Measurements from ENCODE around the gene MARCHF2. TPM values are rescaled to one million over a fixed set of nuclear protein-coding genes. Genes with fewer than 3 reads are reported as not detected.

The MARCHF2 gene
- total and polyA plus RNA-seq, 9 of the 15 experiments (the other 6 are each of a cell fraction or from before 2014, with no cell fraction given): 0.39 to 6.4 (median 2.2) TPM

DNA sequence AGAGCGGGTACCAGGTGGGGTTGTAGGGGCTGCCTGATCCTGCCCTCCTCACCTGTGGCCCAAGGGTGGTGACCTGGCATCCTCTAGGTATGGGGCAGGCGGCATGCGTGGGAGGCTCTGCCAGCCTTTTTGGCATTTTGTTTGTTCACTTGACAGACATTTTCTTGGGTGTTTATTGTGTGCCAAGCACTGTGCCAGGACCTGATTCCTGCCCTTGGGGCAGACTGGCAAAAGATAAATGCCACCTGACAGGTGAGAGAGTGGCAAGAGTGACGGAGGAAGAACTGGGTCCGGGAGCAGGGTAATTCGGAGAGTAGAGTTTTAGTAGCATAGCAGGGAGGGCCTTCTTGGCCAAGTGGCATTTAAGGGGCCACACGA lies 16.9 kb upstream of the MARCHF2 start:
- Histone ChIP-seq H3K27me3 (ENCODE audit: control insufficient read depth in 2 of 2, insufficient read depth in 2 of 2, low read length in 2 of 2) (no peaks in the 10 kb centered on the region), H3K9me1 (ENCODE audit: control insufficient read depth, insufficient read depth, low read length) (peaks cover 9% of the 10 kb centered on the region), H3K9me3 (replicated peaks; ENCODE audit: control insufficient read depth, insufficient read depth, low read depth, low read length) (no peaks in the 10 kb centered on the region), H3K27ac (ENCODE audit: extremely low read depth, low read depth, low read length) (no peak overlapping the region), H3K4me1 (replicated peaks in 1 of 2; ENCODE audit: control insufficient read depth in 2 of 2, insufficient read depth in 2 of 2, low read length in 2 of 2) (peaks cover 19 to 64% of the 10 kb centered on the region in 2 experiments; a peak in 4 of 5 replicates), H2AFZ (ENCODE audit: low read depth, low read length) (no peak overlapping the region), H3K79me2 (ENCODE audit: control insufficient read depth, insufficient read depth, low read length) (peaks cover 54% of the 10 kb centered on the region), H3K9ac (ENCODE audit: insufficient read depth in 1 of 2, low read depth in 2 of 2, low read length in 2 of 2) (0 out of 4 replicates have a peak overlapping the region, but pooled peaks of 1 of the 2 experiments have one; percentile 7), H3K4me2 (ENCODE audit: insufficient read depth, low read length) (peak overlapping the region; percentile 28; the same call in 1 of the 2 replicates), H3K4me3 (no peak overlapping the region), H3K36me3 (ENCODE audit: control insufficient read depth, insufficient read depth, low read length) (peaks cover 11% of the 10 kb centered on the region; the same call in 1 of the 3 replicates), H4K20me1 (replicated peaks; ENCODE audit: control insufficient read depth, insufficient read depth, low read length) (peaks cover 46% of the 10 kb centered on the region)
- ATAC-seq (no peak), FAIRE-seq (no peak), DNase-seq (ENCODE audit: extremely low read depth in 1 of 4, low spot score in 3 of 4) (no peak)
- intact Hi-C loops (cut with micrococcal nuclease): loop anchor here (1.0 kb wide), 1 partner anchor 42 kb away; no protein-coding TSS in a partner anchor
- ChIA-PET CTCF (ENCODE audit: low intra/inter-chr PET ratio) (interaction anchor here (1.1 to 1.6 kb wide), 4 partner anchors 41 to 184 kb away, joined by 3 to 5 read pairs (median 4); no protein-coding TSS in a partner anchor), POLR2A (interaction anchor here (0.5 kb wide), 1 partner anchor 528 kb away, joined by 5 read pairs; no protein-coding TSS in a partner anchor)
- 76% methylated on average over 7 of the region's 7 CpGs for WGBS (ENCODE audit: insufficient coverage, low coverage, missing lambda C conversion rate)
- BruUV-seq (replicated peaks): no TSS peak
- TF ChIP-seq ADNP (tag; IDR thresholded peaks at IDR 0.05): 0 out of 2 replicates have a peak, but pooled peaks have one; percentile 5
- TF ChIP-seq SMARCC2 (IDR thresholded peaks at IDR 0.05; ENCODE audit: low read depth): no peak
- in situ Hi-C loops (cut with MboI): loop anchor here (5.0 kb wide), 1 partner anchor 39 kb away; no protein-coding TSS in a partner anchor

DNA sequence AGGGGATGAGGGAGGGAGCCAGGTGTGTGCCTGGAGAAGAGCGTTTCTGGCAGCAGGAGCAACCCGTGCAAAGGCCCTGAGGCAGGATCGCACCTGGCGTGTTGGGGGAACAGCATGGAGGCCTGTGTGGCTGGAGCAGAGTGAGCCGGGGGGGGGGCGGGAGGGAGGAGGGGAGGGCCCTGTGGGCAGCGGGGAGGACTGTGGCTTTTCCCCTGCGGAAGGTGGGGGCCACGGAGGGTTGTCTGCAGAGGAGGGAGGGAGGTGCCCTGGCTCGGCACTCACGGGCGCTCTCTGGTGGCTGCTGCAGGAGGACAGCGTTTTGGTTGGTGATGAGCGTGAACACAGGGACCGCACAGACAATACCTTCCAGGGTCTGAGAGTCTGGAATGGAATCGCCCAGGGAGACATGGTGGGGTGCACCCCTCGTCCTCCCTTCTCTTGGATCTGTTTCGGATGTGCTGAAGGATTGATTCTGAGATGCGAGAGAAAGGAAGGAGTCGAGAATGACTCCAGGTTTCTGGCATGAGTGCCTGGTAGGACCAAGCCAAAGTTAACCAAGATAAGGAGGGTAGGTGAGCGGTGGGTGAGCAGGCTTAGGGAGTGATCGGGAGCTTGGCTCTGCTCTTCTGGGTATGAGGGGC lies 16.4 kb upstream of the MARCHF2 start:
- in situ Hi-C loops (cut with MboI): loop anchor here (5.0 kb wide), 1 partner anchor 39 kb away; no protein-coding TSS in a partner anchor
- H3K36me3 ChIP-seq (ENCODE audit: control insufficient read depth, insufficient read depth, low read length): peaks cover 11% of the 10 kb centered on the region; the same call in 1 of the 3 replicates
- ATAC-seq (peak; percentile 98), FAIRE-seq (peak; percentile 93), DNase-seq (ENCODE audit: extremely low read depth in 1 of 4, low spot score in 3 of 4) (peak; percentile 84 to 91 (median 86))
- no peak overlapping the region for H3K27ac ChIP-seq (ENCODE audit: extremely low read depth, low read depth, low read length)
- no peak overlapping the region for H3K4me3 ChIP-seq
- H4K20me1 ChIP-seq (replicated peaks; ENCODE audit: control insufficient read depth, insufficient read depth, low read length): peaks cover 41% of the 10 kb centered on the region
- WGBS (ENCODE audit: insufficient coverage, low coverage, missing lambda C conversion rate): 18% methylated on average over 12 of the region's 22 CpGs
- ChIA-PET POLR2A (interaction anchor here (1.0 kb wide), 1 partner anchor 19 kb away, joined by 3 read pairs; no protein-coding TSS in a partner anchor), CTCF (ENCODE audit: low intra/inter-chr PET ratio) (interaction anchor here (1.1 to 1.6 kb wide), 4 partner anchors 42 to 184 kb away, joined by 3 to 5 read pairs (median 4); no protein-coding TSS in a partner anchor)
- peaks cover 15 to 59% of the 10 kb centered on the region in 2 experiments; a peak in 4 of 5 replicates for H3K4me1 ChIP-seq (replicated peaks in 1 of 2; ENCODE audit: control insufficient read depth in 2 of 2, insufficient read depth in 2 of 2, low read length in 2 of 2)
- peak overlapping the region; percentile 28; the same call in 1 of the 2 replicates for H3K4me2 ChIP-seq (ENCODE audit: insufficient read depth, low read length)
- no TSS peak for BruUV-seq (replicated peaks)
- H3K27me3 ChIP-seq (ENCODE audit: control insufficient read depth in 2 of 2, insufficient read depth in 2 of 2, low read length in 2 of 2): no peaks in the 10 kb centered on the region
- H3K9me3 ChIP-seq (replicated peaks; ENCODE audit: control insufficient read depth, insufficient read depth, low read depth, low read length): no peaks in the 10 kb centered on the region
- peaks cover 49% of the 10 kb centered on the region for H3K79me2 ChIP-seq (ENCODE audit: control insufficient read depth, insufficient read depth, low read length)
- peak overlapping the region in 1 of 2 experiments; percentile 77; a peak in 2 of 4 replicates for H3K9ac ChIP-seq (ENCODE audit: insufficient read depth in 1 of 2, low read depth in 2 of 2, low read length in 2 of 2)
- peaks cover 9% of the 10 kb centered on the region for H3K9me1 ChIP-seq (ENCODE audit: control insufficient read depth, insufficient read depth, low read length)
- no peak overlapping the region for H2AFZ ChIP-seq (ENCODE audit: low read depth, low read length)
- intact Hi-C loops (cut with micrococcal nuclease): loop anchor here (1.0 kb wide), 1 partner anchor 42 kb away; no protein-coding TSS in a partner anchor
- TF ChIP-seq TCF7 (IDR thresholded peaks at IDR 0.05; ENCODE audit: borderline replicate concordance) (no peak), VEZF1 (CRISPR knock-in tag; IDR thresholded peaks at IDR 0.05) (peak; percentile 94), MYC (IDR thresholded peaks at IDR 0.05; ENCODE audit: low read depth, low read length) (0 out of 2 replicates have a peak, but pooled peaks have one; percentile 19), MYC (CRISPR knock-in tag; IDR thresholded peaks at IDR 0.05; ENCODE audit: borderline replicate concordance, low read depth) (no peak), MAZ (CRISPR knock-in tag; conservative IDR thresholded peaks at IDR 0.05 in 1 of 2, IDR thresholded peaks at IDR 0.05 in 1 of 2) (peak; percentile 83 to 99), ZNF740 (CRISPR knock-in tag; IDR thresholded peaks at IDR 0.05) (peak; percentile 76), ZNF740 (tag; IDR thresholded peaks at IDR 0.05) (no peak), ZNF263 (CRISPR knock-in tag; IDR thresholded peaks at IDR 0.05; ENCODE audit: borderline replicate concordance) (peak; percentile 92), ZNF165 (CRISPR knock-in tag; IDR thresholded peaks at IDR 0.05; ENCODE audit: borderline replicate concordance) (no peak)
